Vein endothelial cell (primary cell): ENCODE results near the gene GOLGA8B. TPM values are rescaled to one million over a fixed set of nuclear protein-coding genes. Genes with fewer than 3 reads are reported as not detected.

Experiments
- small RNA-seq: library from RNA; depleted of rRNA; stranded (forward); fragments of <200 nt; gene quantifications from one replicate; pipeline ENCODE3, GENCODE V24; 2012
- total RNA-seq: library from RNA; depleted of rRNA; stranded (reverse); fragments of >200 nt; gene quantifications from 2 replicates; pipeline ENCODE4 v1.2.3, GENCODE V29; 2012

The GOLGA8B gene, protein sequence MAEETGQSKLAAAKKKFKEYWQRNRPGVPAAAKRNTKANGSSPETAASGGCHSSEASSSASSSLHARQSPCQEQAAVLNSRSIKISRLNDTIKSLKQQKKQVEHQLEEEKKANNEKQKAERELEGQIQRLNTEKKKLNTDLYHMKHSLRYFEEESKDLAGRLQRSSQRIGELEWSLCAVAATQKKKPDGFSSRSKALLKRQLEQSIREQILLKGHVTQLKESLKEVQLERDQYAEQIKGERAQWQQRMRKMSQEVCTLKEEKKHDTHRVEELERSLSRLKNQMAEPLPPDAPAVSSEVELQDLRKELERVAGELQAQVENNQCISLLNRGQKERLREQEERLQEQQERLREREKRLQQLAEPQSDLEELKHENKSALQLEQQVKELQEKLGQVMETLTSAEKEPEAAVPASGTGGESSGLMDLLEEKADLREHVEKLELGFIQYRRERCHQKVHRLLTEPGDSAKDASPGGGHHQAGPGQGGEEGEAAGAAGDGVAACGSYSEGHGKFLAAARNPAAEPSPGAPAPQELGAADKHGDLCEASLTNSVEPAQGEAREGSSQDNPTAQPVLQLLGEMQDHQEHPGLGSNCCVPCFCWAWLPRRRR
- 23.5 and 23.6 TPM in 2 replicates for total RNA-seq

GRCh38 chr15:34583399-34584329 is at the start of gene GOLGA8B:
Gene GOLGA8B, minus strand, starts transcription at chr15:34583651. Its CDS starts 47,739 bp downstream, at chr15:34535912.

Small RNAs within 50 kb of the gene (small RNA-seq; reads per million reads assigned to genes)
- not detected for gene RF00425

Other genes starting within 250 kb of the GOLGA8B start
- gene SLC12A6, start 245.9 kb downstream of the GOLGA8B start, total RNA-seq, result 25.5 and 30.6 TPM in 2 replicates
- gene NOP10, start 240.5 kb downstream of the GOLGA8B start, total RNA-seq, result 285 and 293 TPM in 2 replicates
- gene NUTM1, start 240.3 kb downstream of the GOLGA8B start, total RNA-seq, result not detected in 2 replicates
- 9.8 and 10.1 TPM in 2 replicates for gene LPCAT4, start 216.5 kb downstream of the GOLGA8B start, total RNA-seq
- 10.0 and 11.1 TPM in 2 replicates for gene GOLGA8A, start 145.8 kb downstream of the GOLGA8B start, total RNA-seq
- gene GJD2, start 171.3 kb upstream of the GOLGA8B start, total RNA-seq, result not detected in 2 replicates
- not detected in 2 replicates for gene ACTC1, start 211.9 kb upstream of the GOLGA8B start, total RNA-seq